ENCODE measurements around the gene YEATS4. TPM values are rescaled to one million over a fixed set of nuclear protein-coding genes. Genes with fewer than 3 reads are reported as not detected.

The YEATS4 gene
- total and polyA plus RNA-seq, 2 donors (not counting 1 experiment from before 2014, with no cell fraction given), result 17.7 to 18.0 TPM

DNA sequence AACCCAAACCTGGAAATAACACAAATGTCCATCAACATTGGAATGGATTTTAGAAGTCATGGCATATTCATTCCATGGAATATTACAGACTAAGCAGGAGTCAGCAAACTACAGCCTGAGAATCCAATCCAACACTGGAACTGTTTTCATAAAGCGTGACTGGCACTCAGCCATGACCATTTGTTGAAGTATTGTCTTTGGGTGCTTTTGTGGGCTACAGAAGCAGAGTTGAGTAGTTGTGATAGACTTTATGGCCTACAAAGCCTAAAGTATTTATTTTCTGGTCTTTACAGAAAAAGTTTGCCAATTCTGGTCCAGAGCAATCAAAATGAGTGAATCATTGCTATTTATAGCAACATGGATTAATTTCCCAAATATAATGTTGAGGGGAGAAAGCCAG, 76.1 kb downstream of the YEATS4 start:
- DNase-seq (no peak), ATAC-seq (ENCODE audit: low read depth) (no peak)
- Histone ChIP-seq H3K79me2 (ENCODE audit: control insufficient read depth, insufficient read depth, low read length) (no peaks in the 10 kb centered on the region), H3K36me3 (replicated peaks in 1 of 2; ENCODE audit: control extremely low read depth in 1 of 2, control insufficient read depth in 1 of 2, extremely low read depth in 1 of 2, insufficient read depth in 2 of 2, low read length in 1 of 2) (no peaks in the 10 kb centered on the region), H3K9ac (ENCODE audit: low read length) (no peak overlapping the region), H3K4me3 (ENCODE audit: control extremely low read depth in 1 of 5, extremely low read depth in 1 of 5, insufficient read depth in 1 of 5, low read depth in 2 of 5, low read length in 4 of 5) (no peak overlapping the region), H2AFZ (ENCODE audit: insufficient read depth, low read depth, low read length, poor library complexity, severe bottlenecking) (no peak overlapping the region), H3K27me3 (replicated peaks in 1 of 4; ENCODE audit: control extremely low read depth in 1 of 4, control insufficient read depth in 3 of 4, insufficient read depth in 4 of 4, low read length in 3 of 4) (no peaks in the 10 kb centered on the region), H4K20me1 (ENCODE audit: control insufficient read depth, insufficient read depth, low read length, poor library complexity, severe bottlenecking) (no peaks in the 10 kb centered on the region), H3K27ac (ENCODE audit: low read length in 2 of 2) (no peak overlapping the region), H3K4me1 (ENCODE audit: control insufficient read depth in 2 of 2, insufficient read depth in 2 of 2, low read length in 2 of 2) (no peaks in the 10 kb centered on the region), H3K4me2 (replicated peaks; ENCODE audit: low read depth, low read length, poor library complexity, severe bottlenecking) (no peak overlapping the region), H3K9me3 (ENCODE audit: control extremely low read depth in 1 of 3, control insufficient read depth in 2 of 3, insufficient read depth in 1 of 3, low read length in 2 of 3) (no peaks in the 10 kb centered on the region)
- WGBS (ENCODE audit: insufficient coverage), result no CpG with 5 or more reads among the region's 1 CpG
- no peak overlapping the region for H3K4me3 Mint-ChIP-seq
- intact Hi-C loops (cut with micrococcal nuclease), result no loop called here
- POLR2A ChIA-PET, result no interaction called here
- no peaks in the 10 kb centered on the region for H3K27me3 Mint-ChIP-seq
- no peak overlapping the region for H3K27ac Mint-ChIP-seq
- no peak for TF ChIP-seq EZH2 (IDR thresholded peaks at IDR 0.05; ENCODE audit: borderline replicate concordance, insufficient read depth, low read depth, low read length, poor library complexity, severe bottlenecking)
- TF ChIP-seq, protein P1, sequence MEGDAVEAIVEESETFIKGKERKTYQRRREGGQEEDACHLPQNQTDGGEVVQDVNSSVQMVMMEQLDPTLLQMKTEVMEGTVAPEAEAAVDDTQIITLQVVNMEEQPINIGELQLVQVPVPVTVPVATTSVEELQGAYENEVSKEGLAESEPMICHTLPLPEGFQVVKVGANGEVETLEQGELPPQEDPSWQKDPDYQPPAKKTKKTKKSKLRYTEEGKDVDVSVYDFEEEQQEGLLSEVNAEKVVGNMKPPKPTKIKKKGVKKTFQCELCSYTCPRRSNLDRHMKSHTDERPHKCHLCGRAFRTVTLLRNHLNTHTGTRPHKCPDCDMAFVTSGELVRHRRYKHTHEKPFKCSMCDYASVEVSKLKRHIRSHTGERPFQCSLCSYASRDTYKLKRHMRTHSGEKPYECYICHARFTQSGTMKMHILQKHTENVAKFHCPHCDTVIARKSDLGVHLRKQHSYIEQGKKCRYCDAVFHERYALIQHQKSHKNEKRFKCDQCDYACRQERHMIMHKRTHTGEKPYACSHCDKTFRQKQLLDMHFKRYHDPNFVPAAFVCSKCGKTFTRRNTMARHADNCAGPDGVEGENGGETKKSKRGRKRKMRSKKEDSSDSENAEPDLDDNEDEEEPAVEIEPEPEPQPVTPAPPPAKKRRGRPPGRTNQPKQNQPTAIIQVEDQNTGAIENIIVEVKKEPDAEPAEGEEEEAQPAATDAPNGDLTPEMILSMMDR (IDR thresholded peaks at IDR 0.05), result no peak
- no peaks in the 10 kb centered on the region for H3K9me3 Mint-ChIP-seq (ENCODE audit: insufficient read depth)
- CTCF ChIA-PET, result no interaction called here
- H3K4me1 Mint-ChIP-seq, result no peaks in the 10 kb centered on the region

DNA sequence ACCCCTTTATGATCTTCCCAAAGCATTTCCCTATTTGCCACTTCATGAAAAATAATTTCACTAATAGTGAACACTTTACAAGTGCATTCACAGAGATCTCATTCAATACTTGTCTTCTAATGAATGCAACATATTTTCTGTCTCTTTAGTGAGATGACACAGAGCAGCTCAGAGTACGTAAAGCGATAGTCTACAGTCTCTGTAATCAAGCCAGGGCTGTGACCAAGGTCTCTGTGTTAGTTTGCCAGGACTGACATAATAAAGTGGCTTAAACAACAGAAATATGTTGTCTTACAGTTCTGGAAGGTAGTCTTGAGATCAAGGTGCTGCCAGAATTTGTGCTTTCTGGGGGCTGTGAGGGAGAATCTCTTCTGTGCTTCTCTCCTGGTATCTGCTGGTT, 77.5 kb downstream of the YEATS4 start:
- intact Hi-C loops (cut with micrococcal nuclease), result no loop called here
- ChIA-PET CTCF (no interaction called here), POLR2A (no interaction called here)
- Histone ChIP-seq H3K4me1 (ENCODE audit: control insufficient read depth in 2 of 2, insufficient read depth in 2 of 2, low read length in 2 of 2) (no peaks in the 10 kb centered on the region), H3K79me2 (ENCODE audit: control insufficient read depth, insufficient read depth, low read length) (no peaks in the 10 kb centered on the region), H3K9me3 (ENCODE audit: control extremely low read depth in 1 of 3, control insufficient read depth in 2 of 3, insufficient read depth in 1 of 3, low read length in 2 of 3) (no peaks in the 10 kb centered on the region), H3K4me3 (ENCODE audit: control extremely low read depth in 1 of 5, extremely low read depth in 1 of 5, insufficient read depth in 1 of 5, low read depth in 2 of 5, low read length in 4 of 5) (no peak overlapping the region), H3K27ac (ENCODE audit: low read length in 2 of 2) (no peak overlapping the region), H3K27me3 (replicated peaks in 1 of 4; ENCODE audit: control extremely low read depth in 1 of 4, control insufficient read depth in 3 of 4, insufficient read depth in 4 of 4, low read length in 3 of 4) (no peaks in the 10 kb centered on the region), H3K4me2 (replicated peaks; ENCODE audit: low read depth, low read length, poor library complexity, severe bottlenecking) (no peak overlapping the region), H3K36me3 (replicated peaks in 1 of 2; ENCODE audit: control extremely low read depth in 1 of 2, control insufficient read depth in 1 of 2, extremely low read depth in 1 of 2, insufficient read depth in 2 of 2, low read length in 1 of 2) (no peaks in the 10 kb centered on the region), H3K9ac (ENCODE audit: low read length) (no peak overlapping the region), H2AFZ (ENCODE audit: insufficient read depth, low read depth, low read length, poor library complexity, severe bottlenecking) (no peak overlapping the region), H4K20me1 (ENCODE audit: control insufficient read depth, insufficient read depth, low read length, poor library complexity, severe bottlenecking) (no peaks in the 10 kb centered on the region)
- WGBS (ENCODE audit: insufficient coverage), result 100% methylated on average over 2 of the region's 2 CpGs
- ATAC-seq (ENCODE audit: low read depth) (no peak), DNase-seq (no peak)
- TF ChIP-seq EZH2 (IDR thresholded peaks at IDR 0.05; ENCODE audit: borderline replicate concordance, insufficient read depth, low read depth, low read length, poor library complexity, severe bottlenecking), result no peak
- TF ChIP-seq, protein P1 (IDR thresholded peaks at IDR 0.05), result no peak
- Mint-ChIP-seq H3K9me3 (ENCODE audit: insufficient read depth) (no peaks in the 10 kb centered on the region), H3K4me1 (no peaks in the 10 kb centered on the region), H3K27me3 (no peaks in the 10 kb centered on the region), H3K27ac (no peak overlapping the region), H3K4me3 (no peak overlapping the region)
